Glutamatergic neuron (in vitro differentiated cells): ENCODE results near the gene MTPN. TPM values are rescaled to one million over a fixed set of nuclear protein-coding genes. Genes with fewer than 3 reads are reported as not detected.

Source experiments
- DNase-seq: peaks from one replicate; pipeline ENCODE4 v3.0.0; 2022
- H3K27ac Mint-ChIP-seq: one replicate; pipeline ENCODE4 v1.8.0; 2020; ENCODE audit warnings: mild to moderate bottlenecking, mixed read lengths, inconsistent platforms; ENCODE audit not compliant: unreplicated experiment
- H3K27me3 Mint-ChIP-seq: one replicate; pipeline ENCODE4 v1.8.0; 2020; ENCODE audit warnings: mild to moderate bottlenecking, moderate library complexity, mixed read lengths, inconsistent platforms; ENCODE audit not compliant: unreplicated experiment
- H3K36me3 Mint-ChIP-seq: one replicate; pipeline ENCODE4 v1.8.0; 2020; ENCODE audit warnings: mild to moderate bottlenecking, mixed read lengths, inconsistent platforms; ENCODE audit not compliant: unreplicated experiment
- H3K4me1 Mint-ChIP-seq: one replicate; pipeline ENCODE4 v1.8.0; 2020; ENCODE audit warnings: mild to moderate bottlenecking, low read depth, mixed read lengths, inconsistent platforms; ENCODE audit not compliant: unreplicated experiment
- H3K4me3 Mint-ChIP-seq: one replicate; pipeline ENCODE4 v1.8.0; 2020; ENCODE audit warnings: mild to moderate bottlenecking, mixed read lengths, inconsistent platforms; ENCODE audit not compliant: unreplicated experiment
- H3K9me3 Mint-ChIP-seq: one replicate; pipeline ENCODE4 v1.8.0; 2020; ENCODE audit warnings: mild to moderate bottlenecking, moderate library complexity, mixed read lengths, inconsistent platforms; ENCODE audit not compliant: unreplicated experiment
- total RNA-seq: library from RNA; stranded (reverse); fragmentation: NEBNext Ultra II Directional; extraction: Animal tissue kit (Norgen Biotek cat#: 25700); gene quantifications from one replicate; pipeline ENCODE4 v1.2.1, GENCODE V29; 2021; ENCODE audit not compliant: unreplicated experiment
- TF ChIP-seq, protein P1 (sequence below): fragments of 200-600 bp; sonication (generic); IDR thresholded peaks from one replicate; pipeline ENCODE4 v1.5.0; 2021; ENCODE audit not compliant: partially characterized antibody, unreplicated experiment

The MTPN gene
- total RNA-seq, 1 donor from 2014 or later, result 181 TPM

DNA sequence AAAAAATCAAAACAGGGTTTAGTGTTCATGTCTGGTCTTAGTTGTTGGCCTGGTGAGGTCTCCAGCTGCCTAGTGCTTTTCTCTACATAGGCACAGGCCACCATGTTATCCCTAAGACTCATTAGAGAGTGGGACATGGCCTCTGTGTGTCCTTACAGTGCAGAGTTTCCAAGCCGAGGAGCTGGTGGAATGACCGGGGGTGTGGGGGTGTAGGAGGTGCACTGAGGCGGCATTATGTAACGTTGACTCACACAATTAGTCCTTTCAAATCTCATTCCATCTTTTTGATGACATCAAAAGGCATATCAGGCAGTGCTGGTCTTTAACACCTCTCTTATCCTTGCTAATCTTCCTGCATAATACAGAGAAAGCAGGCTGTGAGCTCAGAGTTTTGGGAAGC is 71.3 kb downstream of the MTPN start:
- Mint-ChIP-seq H3K27me3 (peaks cover 6% of the 10 kb centered on the region), H3K4me3 (no peak overlapping the region), H3K27ac (no peak overlapping the region), H3K9me3 (no peaks in the 10 kb centered on the region), H3K36me3 (peaks cover 5% of the 10 kb centered on the region), H3K4me1 (peaks cover 4% of the 10 kb centered on the region)
- DNase-seq, result no peak
- TF ChIP-seq, protein P1, sequence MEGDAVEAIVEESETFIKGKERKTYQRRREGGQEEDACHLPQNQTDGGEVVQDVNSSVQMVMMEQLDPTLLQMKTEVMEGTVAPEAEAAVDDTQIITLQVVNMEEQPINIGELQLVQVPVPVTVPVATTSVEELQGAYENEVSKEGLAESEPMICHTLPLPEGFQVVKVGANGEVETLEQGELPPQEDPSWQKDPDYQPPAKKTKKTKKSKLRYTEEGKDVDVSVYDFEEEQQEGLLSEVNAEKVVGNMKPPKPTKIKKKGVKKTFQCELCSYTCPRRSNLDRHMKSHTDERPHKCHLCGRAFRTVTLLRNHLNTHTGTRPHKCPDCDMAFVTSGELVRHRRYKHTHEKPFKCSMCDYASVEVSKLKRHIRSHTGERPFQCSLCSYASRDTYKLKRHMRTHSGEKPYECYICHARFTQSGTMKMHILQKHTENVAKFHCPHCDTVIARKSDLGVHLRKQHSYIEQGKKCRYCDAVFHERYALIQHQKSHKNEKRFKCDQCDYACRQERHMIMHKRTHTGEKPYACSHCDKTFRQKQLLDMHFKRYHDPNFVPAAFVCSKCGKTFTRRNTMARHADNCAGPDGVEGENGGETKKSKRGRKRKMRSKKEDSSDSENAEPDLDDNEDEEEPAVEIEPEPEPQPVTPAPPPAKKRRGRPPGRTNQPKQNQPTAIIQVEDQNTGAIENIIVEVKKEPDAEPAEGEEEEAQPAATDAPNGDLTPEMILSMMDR, result no peak

DNA sequence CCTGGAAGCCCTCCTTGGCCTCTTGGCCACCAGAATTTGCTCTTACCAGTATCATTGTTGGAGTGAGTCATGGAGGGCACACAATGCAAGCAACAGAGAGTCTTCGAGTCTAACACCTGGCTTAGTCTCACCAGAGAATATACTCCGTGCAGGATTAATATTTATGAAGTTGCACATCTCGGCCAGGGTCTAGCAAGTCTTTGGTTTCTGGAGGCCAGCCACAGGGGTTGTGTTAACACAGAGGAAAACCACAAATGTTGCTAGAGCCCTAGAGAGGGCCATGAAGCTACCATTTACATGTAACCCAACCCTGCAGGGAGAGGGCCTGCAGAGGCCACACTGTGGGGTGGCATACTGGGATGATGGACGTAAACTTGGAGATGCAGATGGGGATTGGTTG is 71.8 kb downstream of the MTPN start:
- H3K4me3 Mint-ChIP-seq, result no peak overlapping the region
- no peak overlapping the region for H3K27ac Mint-ChIP-seq
- DNase-seq, result no peak
- H3K36me3 Mint-ChIP-seq, result peaks cover 5% of the 10 kb centered on the region
- TF ChIP-seq, protein P1, result no peak
- H3K4me1 Mint-ChIP-seq, result peaks cover 2% of the 10 kb centered on the region
- H3K27me3 Mint-ChIP-seq, result peaks cover 6% of the 10 kb centered on the region
- H3K9me3 Mint-ChIP-seq, result no peaks in the 10 kb centered on the region

DNA sequence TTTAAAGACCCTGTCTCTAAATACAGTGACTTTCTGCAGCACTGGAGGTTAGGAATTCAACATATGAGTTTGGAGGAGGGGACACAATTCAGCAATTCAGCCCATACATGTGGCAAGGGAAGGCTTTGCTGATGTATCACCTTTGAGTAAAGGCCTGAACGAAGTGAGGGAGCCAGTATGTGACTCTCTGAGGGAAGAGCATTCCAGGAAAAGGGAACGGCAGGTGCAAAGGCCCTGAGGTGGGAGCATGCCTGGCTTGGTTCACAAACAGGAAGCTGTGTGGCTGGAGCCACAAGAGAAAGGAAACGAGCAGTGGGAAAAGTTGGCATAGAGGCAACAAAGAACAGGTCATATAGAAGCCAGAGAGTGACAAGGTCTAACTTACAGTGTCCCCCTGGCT is 72.9 kb downstream of the MTPN start:
- Mint-ChIP-seq H3K4me1 (peaks cover 1% of the 10 kb centered on the region), H3K9me3 (no peaks in the 10 kb centered on the region), H3K27ac (no peak overlapping the region), H3K36me3 (peaks cover 5% of the 10 kb centered on the region), H3K27me3 (peaks cover 6% of the 10 kb centered on the region), H3K4me3 (no peak overlapping the region)
- no peak for DNase-seq
- TF ChIP-seq, protein P1, result no peak

DNA sequence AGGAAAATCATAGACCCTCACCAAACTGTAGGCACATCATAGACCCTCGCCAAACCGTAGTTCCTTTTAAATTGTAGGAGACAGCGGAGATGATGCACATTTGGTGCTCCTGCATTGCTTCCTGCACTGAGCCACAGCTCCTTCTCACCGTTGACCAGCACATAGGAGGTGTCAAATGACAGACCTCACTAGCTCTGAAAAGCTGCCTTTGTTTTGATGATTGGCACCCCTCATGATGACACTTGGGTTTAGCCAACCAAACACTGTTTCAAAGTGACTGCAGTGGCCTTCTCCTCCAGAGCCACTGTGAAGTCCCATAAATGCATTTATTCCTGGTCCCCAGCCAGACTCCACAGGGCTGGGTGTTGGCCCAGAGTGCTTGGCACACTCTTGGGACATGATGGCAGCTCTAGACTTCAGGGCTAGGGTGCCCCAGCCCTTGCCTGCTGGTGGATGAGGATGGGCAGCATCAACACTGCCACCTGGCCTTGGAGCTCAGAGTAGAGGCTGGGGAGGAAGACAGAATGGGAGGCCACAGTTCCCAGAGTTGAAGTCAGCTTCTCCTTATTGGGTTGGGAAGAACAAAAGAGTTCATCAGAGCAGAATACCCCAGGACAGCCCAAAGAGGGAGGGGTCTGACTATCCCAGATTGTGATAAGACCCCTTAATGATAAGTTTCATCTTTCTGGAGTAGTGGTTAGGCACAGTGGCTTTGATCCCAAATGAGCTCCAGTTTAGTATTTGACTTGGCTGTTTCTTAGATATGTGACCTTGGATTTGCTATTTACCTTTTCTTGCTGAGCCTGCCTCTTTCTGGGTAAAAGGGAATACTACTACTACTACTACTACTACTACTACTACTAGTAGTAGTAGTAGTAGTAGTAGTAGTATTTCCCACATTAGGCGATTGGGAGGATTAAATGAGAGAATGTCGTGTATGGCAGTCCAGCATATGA is 75.3 kb downstream of the MTPN start:
- H3K27ac Mint-ChIP-seq, result no peak overlapping the region
- peaks cover 7% of the 10 kb centered on the region for H3K9me3 Mint-ChIP-seq

More for the DNA sequence above, 75.3 kb downstream of the MTPN start:
- Mint-ChIP-seq H3K27me3 (peaks cover 11% of the 10 kb centered on the region), H3K4me1 (peaks cover 8% of the 10 kb centered on the region), H3K36me3 (peaks cover 5% of the 10 kb centered on the region), H3K4me3 (no peak overlapping the region)
- TF ChIP-seq, protein P1, result no peak
- no peak for DNase-seq
